ENCODE data around the gene PRDM10. TPM values are rescaled to one million over a fixed set of nuclear protein-coding genes. Genes with fewer than 3 reads are reported as not detected.

The PRDM10 gene
- total RNA-seq, 1 experiment from 2014 or later: 9.2 TPM

DNA sequence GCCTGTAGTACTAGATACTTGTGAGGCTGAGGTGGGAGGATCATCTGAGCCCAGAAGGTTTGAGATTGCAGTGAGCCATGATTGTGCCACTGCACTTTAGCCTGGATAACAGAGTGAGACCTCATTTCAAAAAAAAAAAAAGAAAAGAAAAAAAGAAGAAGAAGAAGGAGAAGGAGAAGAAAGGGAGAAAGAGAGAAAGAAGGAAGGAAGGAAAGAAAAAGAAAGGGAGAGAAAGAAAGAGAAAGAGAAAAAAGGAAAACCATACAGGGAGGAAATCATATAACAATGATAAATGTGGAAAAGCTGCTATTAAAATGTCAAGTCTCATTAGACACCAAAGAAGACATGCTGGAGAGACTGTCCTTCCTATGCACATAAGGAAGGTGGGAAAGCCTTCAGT lies 5.7 kb upstream of the PRDM10 start (continued):
- TF ChIP-seq REST (IDR thresholded peaks at IDR 0.05; ENCODE audit: low read depth) (no peak), ATF3 (IDR thresholded peaks at IDR 0.05) (no peak), EGR1 (IDR thresholded peaks at IDR 0.05; ENCODE audit: low read depth) (no peak)

GRCh38 chr11:130006929-130007328 lies 4.3 kb upstream of the PRDM10 start:
- Histone ChIP-seq H3K9me2 (ENCODE audit: insufficient read depth) (no peaks in the 10 kb centered on the region), H2AFZ (ENCODE audit: low read depth, low read length, poor library complexity, severe bottlenecking) (no peak overlapping the region), H3K9me3 (ENCODE audit: control insufficient read depth in 1 of 2, insufficient read depth in 1 of 2, low read depth in 1 of 2, low read length in 2 of 2) (no peaks in the 10 kb centered on the region), H3K9ac (ENCODE audit: low read length) (no peak overlapping the region), H3K36me3 (ENCODE audit: control insufficient read depth in 1 of 2, insufficient read depth in 2 of 2, low read length in 2 of 2) (no peaks in the 10 kb centered on the region), H3K4me2 (ENCODE audit: low read length) (no peak overlapping the region), H3K27me3 (ENCODE audit: insufficient read depth, low read length) (no peaks in the 10 kb centered on the region), H3K4me1 (ENCODE audit: control insufficient read depth in 1 of 2, insufficient read depth in 2 of 2, low read length in 2 of 2) (peaks cover 0 to 19% of the 10 kb centered on the region in 2 experiments; a peak in 2 of 4 replicates), H3K27ac (ENCODE audit: low read depth, low read length) (no peak overlapping the region), H4K20me1 (ENCODE audit: insufficient read depth) (no peaks in the 10 kb centered on the region), H3K4me3 (replicated peaks in 1 of 2; ENCODE audit: low read depth in 1 of 2, low read length in 2 of 2) (no peak overlapping the region), H3K79me2 (ENCODE audit: insufficient read depth, low read length) (no peaks in the 10 kb centered on the region)
- no peak for ATAC-seq
- ChIA-PET CTCF (no interaction called here), POLR2A (no interaction called here), RAD21 (ENCODE audit: low non-redundant PET in 1 of 2, low total read pairs in 2 of 2, uncharacterized antibody in 2 of 2, unreplicated experiment in 2 of 2) (no interaction called here)
- TF ChIP-seq ZNF274 (IDR thresholded peaks at IDR 0.05; ENCODE audit: low read depth, low read length): no peak
- no peak for TF ChIP-seq RAD21 (IDR thresholded peaks at IDR 0.05; ENCODE audit: low read depth)
- no peak for TF ChIP-seq ELF1 (IDR thresholded peaks at IDR 0.05; ENCODE audit: borderline replicate concordance, low read depth)
- TF ChIP-seq CEBPB (IDR thresholded peaks at IDR 0.05; ENCODE audit: low read depth): no peak
- TF ChIP-seq, protein P1, sequence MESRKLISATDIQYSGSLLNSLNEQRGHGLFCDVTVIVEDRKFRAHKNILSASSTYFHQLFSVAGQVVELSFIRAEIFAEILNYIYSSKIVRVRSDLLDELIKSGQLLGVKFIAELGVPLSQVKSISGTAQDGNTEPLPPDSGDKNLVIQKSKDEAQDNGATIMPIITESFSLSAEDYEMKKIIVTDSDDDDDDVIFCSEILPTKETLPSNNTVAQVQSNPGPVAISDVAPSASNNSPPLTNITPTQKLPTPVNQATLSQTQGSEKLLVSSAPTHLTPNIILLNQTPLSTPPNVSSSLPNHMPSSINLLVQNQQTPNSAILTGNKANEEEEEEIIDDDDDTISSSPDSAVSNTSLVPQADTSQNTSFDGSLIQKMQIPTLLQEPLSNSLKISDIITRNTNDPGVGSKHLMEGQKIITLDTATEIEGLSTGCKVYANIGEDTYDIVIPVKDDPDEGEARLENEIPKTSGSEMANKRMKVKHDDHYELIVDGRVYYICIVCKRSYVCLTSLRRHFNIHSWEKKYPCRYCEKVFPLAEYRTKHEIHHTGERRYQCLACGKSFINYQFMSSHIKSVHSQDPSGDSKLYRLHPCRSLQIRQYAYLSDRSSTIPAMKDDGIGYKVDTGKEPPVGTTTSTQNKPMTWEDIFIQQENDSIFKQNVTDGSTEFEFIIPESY (IDR thresholded peaks at IDR 0.05; ENCODE audit: extremely low read depth, insufficient replicate concordance, low read length): no peak
- TF ChIP-seq, protein P2, sequence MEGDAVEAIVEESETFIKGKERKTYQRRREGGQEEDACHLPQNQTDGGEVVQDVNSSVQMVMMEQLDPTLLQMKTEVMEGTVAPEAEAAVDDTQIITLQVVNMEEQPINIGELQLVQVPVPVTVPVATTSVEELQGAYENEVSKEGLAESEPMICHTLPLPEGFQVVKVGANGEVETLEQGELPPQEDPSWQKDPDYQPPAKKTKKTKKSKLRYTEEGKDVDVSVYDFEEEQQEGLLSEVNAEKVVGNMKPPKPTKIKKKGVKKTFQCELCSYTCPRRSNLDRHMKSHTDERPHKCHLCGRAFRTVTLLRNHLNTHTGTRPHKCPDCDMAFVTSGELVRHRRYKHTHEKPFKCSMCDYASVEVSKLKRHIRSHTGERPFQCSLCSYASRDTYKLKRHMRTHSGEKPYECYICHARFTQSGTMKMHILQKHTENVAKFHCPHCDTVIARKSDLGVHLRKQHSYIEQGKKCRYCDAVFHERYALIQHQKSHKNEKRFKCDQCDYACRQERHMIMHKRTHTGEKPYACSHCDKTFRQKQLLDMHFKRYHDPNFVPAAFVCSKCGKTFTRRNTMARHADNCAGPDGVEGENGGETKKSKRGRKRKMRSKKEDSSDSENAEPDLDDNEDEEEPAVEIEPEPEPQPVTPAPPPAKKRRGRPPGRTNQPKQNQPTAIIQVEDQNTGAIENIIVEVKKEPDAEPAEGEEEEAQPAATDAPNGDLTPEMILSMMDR (IDR thresholded peaks at IDR 0.05 in 2 of 3, conservative IDR thresholded peaks at IDR 0.05 in 1 of 3; ENCODE audit: borderline replicate concordance in 1 of 3, insufficient read depth in 1 of 3, low read depth in 2 of 3, low read length in 2 of 3): no peak
- TF ChIP-seq ZFX (IDR thresholded peaks at IDR 0.05): no peak
- no peak for TF ChIP-seq ATF3 (IDR thresholded peaks at IDR 0.05)
- TF ChIP-seq POLR2AphosphoS5 (IDR thresholded peaks at IDR 0.05; ENCODE audit: low read depth, low read length): no peak
- no peak for TF ChIP-seq YY1 (IDR thresholded peaks at IDR 0.05; ENCODE audit: extremely low read depth, insufficient replicate concordance, low read depth, low read length)
- no peak for TF ChIP-seq SIN3A (IDR thresholded peaks at IDR 0.05; ENCODE audit: low read depth)
- no peak for TF ChIP-seq POLR2A (IDR thresholded peaks at IDR 0.05; ENCODE audit: borderline replicate concordance, extremely low read depth, insufficient read depth, insufficient read length)
- no peak for TF ChIP-seq FOSL1 (IDR thresholded peaks at IDR 0.05; ENCODE audit: low read depth)
- TF ChIP-seq EZH2phosphoT487 (IDR thresholded peaks at IDR 0.05; ENCODE audit: borderline replicate concordance): no peak
- no TSS peak for BruUV-seq (replicated peaks)
- intact Hi-C loops (cut with micrococcal nuclease): no loop called here
- DNase-seq (ENCODE audit: low read depth, low spot score): no peak
